A549 (cell line): ENCODE data around the gene GALNTL6. TPM values are rescaled to one million over a fixed set of nuclear protein-coding genes. Genes with fewer than 3 reads are reported as not detected.

Source experiments
- ATAC-seq, 2 experiments: fragments of 200-7000 bp in 1 of 2; fragments of >200 bp in 1 of 2; cut with Nextera tagmentation in 1 of 2; cut with Tn5 transposase in 1 of 2; 3 replicates each; pipeline versions ENCODE4 v1.8.0 to v1.9.1; 2018 to 2020; ENCODE audit warnings: mild to moderate bottlenecking in 1 of 2, moderate library complexity in 1 of 2
- CTCF ChIA-PET: fragments of 300-600 bp; sonication (Branson Sonifier 250); formaldehyde crosslinking; extraction: SDS; loops from one replicate; lab custom pipeline; 2021; ENCODE audit warnings: antibody characterized with exemption, inconsistent platforms; lab: Yijun Ruan, JAX
- POLR2A ChIA-PET: fragments of 350-600 bp; formaldehyde crosslinking; extraction: SDS; loops from one replicate; lab custom pipeline; 2021; ENCODE audit warnings: antibody characterized with exemption, inconsistent platforms; lab: Yijun Ruan, JAX
- DNase-seq, 2 experiments: peaks; one replicate each; pipeline versions ENCODE4 v3.0.0 to v3.0.0-alpha.2; 2011 to 2016; ENCODE audit warnings: low read depth in 1 of 2, low spot score in 1 of 2
- FAIRE-seq: peaks from 2 replicates; lab custom pipeline; 2011; peaks lifted over from hg19 to GRCh38; lab: Jason Lieb, UNC
- H3K27ac ChIP-seq, 2 experiments: fragments of >200 bp; sonication (Bioruptor Twin); formaldehyde crosslinking; 3 replicates each; pipeline ENCODE4 v1.5.1; 2016 to 2017
- H3K4me1 ChIP-seq: fragments of >200 bp; sonication (Bioruptor Twin); formaldehyde crosslinking; 3 replicates; pipeline ENCODE4 v1.6.1; 2016
- H3K4me2 ChIP-seq: fragments of >200 bp; sonication (Bioruptor Twin); formaldehyde crosslinking; 3 replicates; pipeline ENCODE4 v1.6.1; 2016
- H3K4me3 ChIP-seq: fragments of >200 bp; sonication (Bioruptor Twin); formaldehyde crosslinking; 3 replicates; pipeline ENCODE4 v1.5.1; 2016
- H3K9me3 ChIP-seq: fragments of >200 bp; sonication (Bioruptor Twin); formaldehyde crosslinking; 3 replicates; pipeline ENCODE4 v1.6.1; 2016
- ATOH8 ChIP-seq: fragments of 250-450 bp; sonication (Bioruptor Pico); IDR thresholded peaks from 2 replicates; pipeline ENCODE4 v1.5.0; 2020; ENCODE audit warnings: low read depth, mild to moderate bottlenecking, moderate library complexity
- BCL3 ChIP-seq: fragments of >200 bp; sonication (Bioruptor Twin); formaldehyde crosslinking; IDR thresholded peaks from 3 replicates; pipeline ENCODE4 v1.6.1; 2016
- CBX8 ChIP-seq: fragments of 200-600 bp; sonication (generic); IDR thresholded peaks from 2 replicates; pipeline ENCODE4 v1.6.1; 2016
- CHD2 ChIP-seq: fragments of 150-350 bp; IDR thresholded peaks from 2 replicates; pipeline ENCODE4 v1.6.1; 2014; ENCODE audit warnings: low read length; ENCODE audit not compliant: partially characterized antibody
- CHD4 ChIP-seq: fragments of 200-600 bp; sonication (generic); IDR thresholded peaks from 2 replicates; pipeline ENCODE4 v1.6.1; 2016; ENCODE audit warnings: antibody characterized with exemption, mild to moderate bottlenecking, borderline replicate concordance
- CTCF ChIP-seq: fragments of >200 bp; sonication (Bioruptor Twin); formaldehyde crosslinking; IDR thresholded peaks from 3 replicates; pipeline ENCODE4 v1.5.1; 2016
- EHF ChIP-seq: fragments of 250-450 bp; sonication (Bioruptor Pico); IDR thresholded peaks from 2 replicates; pipeline ENCODE4 v1.5.0; 2020; ENCODE audit warnings: mild to moderate bottlenecking
- EHMT2 ChIP-seq: fragments of 200-600 bp; sonication (generic); IDR thresholded peaks from 2 replicates; pipeline ENCODE4 v1.6.1; 2016; ENCODE audit warnings: antibody characterized with exemption, low read depth, mild to moderate bottlenecking, moderate library complexity
- FOSB ChIP-seq: fragments of 250-450 bp; sonication (Bioruptor Pico); IDR thresholded peaks from 2 replicates; pipeline ENCODE4 v1.5.0; 2020; ENCODE audit warnings: mild to moderate bottlenecking, moderate library complexity
- FOSL2 ChIP-seq, 2 experiments: fragments of 450-650 bp in 1 of 2; fragments of >200 bp in 1 of 2; sonication (Bioruptor Twin) in 1 of 2; formaldehyde crosslinking; IDR thresholded peaks; 2 replicates each; pipeline versions ENCODE4 v1.5.0 to v1.6.1; 2016 to 2020; ENCODE audit warnings: mild to moderate bottlenecking in 1 of 2, moderate library complexity in 1 of 2
- GATA3 ChIP-seq: IDR thresholded peaks from 2 replicates; pipeline ENCODE4 v1.6.1; 2012; ENCODE audit warnings: borderline replicate concordance
- HEYL ChIP-seq: fragments of 250-450 bp; sonication (Bioruptor Pico); IDR thresholded peaks from 2 replicates; pipeline ENCODE4 v1.8.0; 2021; ENCODE audit warnings: mild to moderate bottlenecking, moderate library complexity
- HOXA7 ChIP-seq: fragments of 250-450 bp; sonication (Bioruptor Pico); IDR thresholded peaks from 2 replicates; pipeline ENCODE4 v1.5.0; 2020; ENCODE audit warnings: mild to moderate bottlenecking, moderate library complexity
- JUN ChIP-seq, 2 experiments: fragments of >200 bp; sonication (Bioruptor Twin); formaldehyde crosslinking; IDR thresholded peaks; 2 replicates in 1 of 2; 3 replicates in 1 of 2; pipeline ENCODE4 v1.6.1; 2016 to 2017
- JUNB ChIP-seq: fragments of >200 bp; sonication (Bioruptor Twin); formaldehyde crosslinking; IDR thresholded peaks from 2 replicates; pipeline ENCODE4 v1.6.1; 2016
- MAFK ChIP-seq: fragments of 450-650 bp; IDR thresholded peaks from 2 replicates; pipeline ENCODE4 v1.6.1; 2014; ENCODE audit not compliant: partially characterized antibody
- MAZ ChIP-seq: fragments of 150-350 bp; IDR thresholded peaks from 2 replicates; pipeline ENCODE4 v1.6.1; 2014; ENCODE audit warnings: antibody characterized with exemption, low read depth, low read length, borderline replicate concordance
- NFE2L2 ChIP-seq: fragments of 150-350 bp; conservative IDR thresholded peaks from 2 replicates; pipeline ENCODE4 v1.6.1; 2014; ENCODE audit warnings: low read length
- NPAS2 ChIP-seq: fragments of 250-450 bp; sonication (Bioruptor Pico); IDR thresholded peaks from 2 replicates; pipeline ENCODE4 v1.8.0; 2022; ENCODE audit warnings: mild to moderate bottlenecking, moderate library complexity, borderline replicate concordance
- PBX3 ChIP-seq: IDR thresholded peaks from 2 replicates; pipeline ENCODE4 v1.6.1; 2012
- PHF8 ChIP-seq: fragments of 200-600 bp; sonication (generic); IDR thresholded peaks from 2 replicates; pipeline ENCODE4 v1.6.1; 2016; ENCODE audit warnings: low read depth, mild to moderate bottlenecking, antibody characterized with exemption, moderate library complexity, borderline replicate concordance
- POLR2AphosphoS2 ChIP-seq: conservative IDR thresholded peaks from 2 replicates; pipeline ENCODE4 v1.6.1; 2012; ENCODE audit warnings: low read length, improper control_type of control experiment, inconsistent platforms
- RAD21 ChIP-seq, 2 experiments: fragments of >200 bp in 1 of 2; sonication (Bioruptor Twin) in 1 of 2; formaldehyde crosslinking in 1 of 2; IDR thresholded peaks in 1 of 2; conservative IDR thresholded peaks in 1 of 2; 2 replicates in 1 of 2; 3 replicates in 1 of 2; pipeline ENCODE4 v1.6.1; 2012 to 2018; ENCODE audit warnings: inconsistent platforms in 1 of 2
- RCOR1 ChIP-seq: fragments of 150-350 bp; IDR thresholded peaks from 2 replicates; pipeline ENCODE4 v1.6.1; 2014; ENCODE audit warnings: antibody characterized with exemption, low read length, low read depth
- SMC3 ChIP-seq: fragments of >200 bp; sonication (Bioruptor Twin); formaldehyde crosslinking; IDR thresholded peaks from 3 replicates; pipeline ENCODE4 v1.6.1; 2018; ENCODE audit warnings: inconsistent platforms
- SREBF2 ChIP-seq: fragments of 450-650 bp; IDR thresholded peaks from 2 replicates; pipeline ENCODE4 v1.6.1; 2014; ENCODE audit warnings: mild to moderate bottlenecking, moderate library complexity
- TP53 ChIP-seq: fragments of 250-450 bp; sonication (Bioruptor Pico); IDR thresholded peaks from 2 replicates; pipeline ENCODE4 v1.5.0; 2021; ENCODE audit warnings: mild to moderate bottlenecking, moderate library complexity
- USF2 ChIP-seq: fragments of 450-650 bp; IDR thresholded peaks from 2 replicates; pipeline ENCODE4 v1.6.1; 2014; ENCODE audit warnings: antibody characterized with exemption
- ZC3H11A ChIP-seq: fragments of 450-650 bp; IDR thresholded peaks from 2 replicates; pipeline ENCODE4 v1.6.1; 2014; ENCODE audit warnings: antibody characterized with exemption, mild to moderate bottlenecking
- ZSCAN20 ChIP-seq: fragments of 250-450 bp; sonication (Bioruptor Pico); IDR thresholded peaks from 2 replicates; pipeline ENCODE4 v1.8.0; 2022; ENCODE audit warnings: mild to moderate bottlenecking, moderate library complexity
- WGBS: methylation state at CpG from one replicate; pipeline ENCODE4 v1.1.6; 2017; ENCODE audit errors: missing lambda C conversion rate; 5-methylcytosine and 5-hydroxymethylcytosine counted together
- polyA plus RNA-seq, 4 experiments: library from polyadenylated mRNA; depleted of rRNA in 3 of 4; stranded (reverse); fragments of >200 nt; fragmentation: RNase III in 1 of 4; extraction: RNeasy Plus Mini Kit Qiagen cat#74134 plus additional on column Dnase treatment in 1 of 4; gene quantifications; 2 replicates in 3 of 4; 3 replicates in 1 of 4; pipeline ENCODE4 v1.2.3, GENCODE V29; 2011 to 2017

GALNTL6 gene
- polyA plus RNA-seq, 2 of the 4 experiments (the other 2 are of a cell fraction), result 0.06 to 0.49 TPM

- no peak for FAIRE-seq
- ATAC-seq, result no peak
- no peaks in the 10 kb centered on the region for H3K4me1 ChIP-seq
- H3K4me3 ChIP-seq, result no peak overlapping the region
- H3K9me3 ChIP-seq, result no peaks in the 10 kb centered on the region
- CTCF ChIA-PET, result no interaction called here
- TF ChIP-seq SMC3, result no peak
- TF ChIP-seq SREBF2, result no peak
- TF ChIP-seq HOXA7, result no peak
- TF ChIP-seq ZSCAN20, result no peak
- no peak for TF ChIP-seq RAD21 (conservative IDR thresholded peaks at IDR 0.05 in 1 of 2, IDR thresholded peaks at IDR 0.05 in 1 of 2)
- TF ChIP-seq ZC3H11A, result no peak
- no peak for TF ChIP-seq BCL3
- TF ChIP-seq GATA3, result no peak
- TF ChIP-seq MAFK, result no peak
- TF ChIP-seq ATOH8 (CRISPR knock-in tag), result no peak
- TF ChIP-seq MAZ, result no peak
- TF ChIP-seq TP53 (CRISPR knock-in tag), result no peak
- TF ChIP-seq NPAS2 (CRISPR knock-in tag), result no peak
- no peak for TF ChIP-seq POLR2AphosphoS2
- TF ChIP-seq CHD2, result no peak
- TF ChIP-seq PBX3, result no peak
- no peak for TF ChIP-seq FOSB (CRISPR knock-in tag)
- no peak for TF ChIP-seq USF2
- TF ChIP-seq CHD4, result no peak
- H3K4me2 ChIP-seq, result no peak overlapping the region
- no peak overlapping the region for H3K27ac ChIP-seq
- POLR2A ChIA-PET, result no interaction called here
- DNase-seq, result no peak
Measured at GRCh38 chr4:172287117-172287516, 473.9 kb downstream of the GALNTL6 start.

- ATAC-seq, result no peak
- Histone ChIP-seq H3K4me3 (no peak overlapping the region), H3K27ac (no peak overlapping the region)
- TF ChIP-seq JUN (IDR thresholded peaks at IDR 0.05) (no peak), EHMT2 (no peak), CHD2 (no peak), BCL3 (no peak), JUNB (no peak), SREBF2 (no peak), NPAS2 (CRISPR knock-in tag) (no peak), CBX8 (no peak), ZSCAN20 (no peak), CTCF (no peak), EHF (CRISPR knock-in tag) (no peak), POLR2AphosphoS2 (no peak), RCOR1 (no peak), PHF8 (no peak), NFE2L2 (no peak), HEYL (CRISPR knock-in tag) (no peak), CHD4 (no peak), FOSL2 (IDR thresholded peaks at IDR 0.05) (no peak), FOSL2 (CRISPR knock-in tag; IDR thresholded peaks at IDR 0.05) (no peak)
- TF ChIP-seq, all 56 proteins: peak for 0
- ChIA-PET CTCF (no interaction called here), POLR2A (no interaction called here)
- DNase-seq (no peak), FAIRE-seq (no peak)
- Histone ChIP-seq H3K9me3 (no peaks in the 10 kb centered on the region), H3K4me1 (no peaks in the 10 kb centered on the region), H3K4me2 (no peak overlapping the region)
- 88% methylated on average over 1 of the region's 1 CpG for WGBS
Measured at GRCh38 chr4:172305698-172306097, 492.5 kb downstream of the GALNTL6 start.
